ENCODE results near the gene SIRT5. TPM values are rescaled to one million over a fixed set of nuclear protein-coding genes. Genes with fewer than 3 reads are reported as not detected.

Gene SIRT5
- total and polyA plus RNA-seq, 2 donors from 2014 or later, result 12.0 to 16.8 TPM

- H3K4me1 ChIP-seq (ENCODE audit: control insufficient read depth in 2 of 3, insufficient read depth in 2 of 3, low read depth in 1 of 3, low read length in 3 of 3), result no peaks in the 10 kb centered on the region
- FAIRE-seq, result no peak
- H3K4me3 ChIP-seq (ENCODE audit: low read length in 3 of 3), result no peak overlapping the region
- no peaks in the 10 kb centered on the region for H3K36me3 ChIP-seq (ENCODE audit: control insufficient read depth in 2 of 3, insufficient read depth in 3 of 3, low read length in 3 of 3)
- no peak for DNase-seq
- no peaks in the 10 kb centered on the region for H3K27me3 ChIP-seq (ENCODE audit: control insufficient read depth, insufficient read depth, low read length)
- H3K9me3 ChIP-seq (ENCODE audit: control insufficient read depth in 2 of 3, insufficient read depth in 1 of 3, low read length in 3 of 3), result no peaks in the 10 kb centered on the region
- H3K9ac ChIP-seq (ENCODE audit: low read length in 3 of 3), result no peak overlapping the region
- intact Hi-C loops (cut with DNase I), result no loop called here
- TF ChIP-seq CTCF (IDR thresholded peaks at IDR 0.05; ENCODE audit: borderline replicate concordance, extremely low read depth, insufficient read depth), result no peak
- H3K27ac ChIP-seq (ENCODE audit: low read depth in 2 of 2, low read length in 2 of 2), result no peak overlapping the region
Observed at GRCh38 chr6:13528777-13529343, 45.5 kb upstream of the SIRT5 start.

- H3K27ac ChIP-seq (ENCODE audit: low read depth in 2 of 2, low read length in 2 of 2), result no peak overlapping the region
- no peaks in the 10 kb centered on the region for H3K27me3 ChIP-seq (ENCODE audit: control insufficient read depth, insufficient read depth, low read length)
- H3K9ac ChIP-seq (ENCODE audit: low read length in 3 of 3), result no peak overlapping the region
- no peak for DNase-seq
- no peak overlapping the region for H3K4me3 ChIP-seq (ENCODE audit: low read length in 3 of 3)
- intact Hi-C loops (cut with DNase I), result loop anchor here (10.0 kb wide), 1 partner anchor 197 kb away; no protein-coding TSS in a partner anchor
- H3K9me3 ChIP-seq (ENCODE audit: control insufficient read depth in 2 of 3, insufficient read depth in 1 of 3, low read length in 3 of 3), result no peaks in the 10 kb centered on the region
- no peaks in the 10 kb centered on the region for H3K4me1 ChIP-seq (ENCODE audit: control insufficient read depth in 2 of 3, insufficient read depth in 2 of 3, low read depth in 1 of 3, low read length in 3 of 3)
- no peak for FAIRE-seq
- H3K36me3 ChIP-seq (ENCODE audit: control insufficient read depth in 2 of 3, insufficient read depth in 3 of 3, low read length in 3 of 3), result no peaks in the 10 kb centered on the region
- no peak for TF ChIP-seq CTCF (IDR thresholded peaks at IDR 0.05; ENCODE audit: borderline replicate concordance, extremely low read depth, insufficient read depth)
Observed at GRCh38 chr6:13531956-13532355, 42.4 kb upstream of the SIRT5 start.

GRCh38 chr6:13534536-13534935, 39.9 kb upstream of the SIRT5 start:
- intact Hi-C loops (cut with DNase I), result loop anchor here (10.0 kb wide), 1 partner anchor 200 kb away; no protein-coding TSS in a partner anchor
- H3K9me3 ChIP-seq (ENCODE audit: control insufficient read depth in 2 of 3, insufficient read depth in 1 of 3, low read length in 3 of 3), result no peaks in the 10 kb centered on the region
- no peak for TF ChIP-seq CTCF (IDR thresholded peaks at IDR 0.05; ENCODE audit: borderline replicate concordance, extremely low read depth, insufficient read depth)
- H3K9ac ChIP-seq (ENCODE audit: low read length in 3 of 3), result no peak overlapping the region
- H3K36me3 ChIP-seq (ENCODE audit: control insufficient read depth in 2 of 3, insufficient read depth in 3 of 3, low read length in 3 of 3), result no peaks in the 10 kb centered on the region
- H3K27me3 ChIP-seq (ENCODE audit: control insufficient read depth, insufficient read depth, low read length), result no peaks in the 10 kb centered on the region
- no peak for DNase-seq
- H3K27ac ChIP-seq (ENCODE audit: low read depth in 2 of 2, low read length in 2 of 2), result no peak overlapping the region
- FAIRE-seq, result no peak
- H3K4me1 ChIP-seq (ENCODE audit: control insufficient read depth in 2 of 3, insufficient read depth in 2 of 3, low read depth in 1 of 3, low read length in 3 of 3), result no peaks in the 10 kb centered on the region
- H3K4me3 ChIP-seq (ENCODE audit: low read length in 3 of 3), result no peak overlapping the region

GRCh38 chr6:13535306-13535705, 39.1 kb upstream of the SIRT5 start:
- H3K4me1 ChIP-seq (ENCODE audit: control insufficient read depth in 2 of 3, insufficient read depth in 2 of 3, low read depth in 1 of 3, low read length in 3 of 3), result no peaks in the 10 kb centered on the region
- intact Hi-C loops (cut with DNase I), result loop anchor here (10.0 kb wide), 1 partner anchor 201 kb away; no protein-coding TSS in a partner anchor
- no peaks in the 10 kb centered on the region for H3K27me3 ChIP-seq (ENCODE audit: control insufficient read depth, insufficient read depth, low read length)
- no peak overlapping the region for H3K9ac ChIP-seq (ENCODE audit: low read length in 3 of 3)
- H3K27ac ChIP-seq (ENCODE audit: low read depth in 2 of 2, low read length in 2 of 2), result no peak overlapping the region
- FAIRE-seq (no peak), DNase-seq (no peak)
- H3K36me3 ChIP-seq (ENCODE audit: control insufficient read depth in 2 of 3, insufficient read depth in 3 of 3, low read length in 3 of 3), result no peaks in the 10 kb centered on the region
- no peak for TF ChIP-seq CTCF (IDR thresholded peaks at IDR 0.05; ENCODE audit: borderline replicate concordance, extremely low read depth, insufficient read depth)
- no peaks in the 10 kb centered on the region for H3K9me3 ChIP-seq (ENCODE audit: control insufficient read depth in 2 of 3, insufficient read depth in 1 of 3, low read length in 3 of 3)
- H3K4me3 ChIP-seq (ENCODE audit: low read length in 3 of 3), result no peak overlapping the region
